HTR-8/SVneo (cell line): ENCODE measurements around the gene LRP1B.
"Not testable (repeated sequence)": the region's sequence is repeated elsewhere in the genome, so short reads cannot be mapped to it uniquely, and the experiment has no call there.

Source experiments
- DNase-seq: peaks from one replicate; pipeline ENCODE4 v3.0.0; 2011; ENCODE audit warnings: low spot score, mixed read lengths; ENCODE audit not compliant: insufficient read length
- FAIRE-seq: peaks from 2 replicates; lab custom pipeline; 2011; peaks lifted over from hg19 to GRCh38; lab: Jason Lieb, UNC

Gene LRP1B

DNA sequence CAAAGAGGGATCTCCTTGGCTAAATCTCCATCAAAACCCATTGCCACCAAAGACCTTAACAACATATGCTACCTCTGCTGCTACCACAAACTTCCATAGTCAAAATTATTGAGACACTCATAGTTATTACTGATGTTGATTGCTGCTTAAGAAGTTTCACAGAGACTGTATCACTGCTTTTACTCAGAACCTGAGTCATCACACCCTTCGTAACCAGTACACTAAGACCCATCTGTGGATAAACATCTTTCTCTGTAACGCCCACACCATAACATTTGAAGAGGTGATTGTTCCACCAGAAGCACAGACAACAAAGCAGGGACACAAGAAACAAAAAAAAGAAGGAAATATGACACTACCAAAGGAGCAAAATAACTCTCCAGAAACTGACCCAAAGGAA lies 1563.1 kb downstream of the LRP1B start:
- no peak for DNase-seq
- FAIRE-seq = no peak

DNA sequence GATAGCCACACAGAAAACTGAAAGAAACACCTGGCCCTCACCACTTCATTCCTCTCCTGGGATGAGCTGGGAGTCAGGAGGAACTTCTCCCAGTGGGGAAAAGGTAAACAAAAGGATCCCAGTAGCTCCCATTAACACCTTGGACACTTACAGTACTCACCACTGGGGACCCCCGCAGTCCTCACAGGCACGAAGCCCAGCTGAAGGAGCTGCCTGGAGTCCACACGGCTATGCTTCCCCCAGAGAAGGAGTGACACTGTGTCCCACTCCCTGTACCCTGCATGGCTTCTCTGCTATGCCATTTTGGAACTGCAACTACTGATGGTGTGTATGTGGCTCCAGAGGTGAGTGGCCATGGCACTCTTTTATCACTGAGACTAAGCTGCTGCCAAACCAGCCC lies 1565.1 kb downstream of the LRP1B start:
- FAIRE-seq (no peak), DNase-seq (no peak)

DNA sequence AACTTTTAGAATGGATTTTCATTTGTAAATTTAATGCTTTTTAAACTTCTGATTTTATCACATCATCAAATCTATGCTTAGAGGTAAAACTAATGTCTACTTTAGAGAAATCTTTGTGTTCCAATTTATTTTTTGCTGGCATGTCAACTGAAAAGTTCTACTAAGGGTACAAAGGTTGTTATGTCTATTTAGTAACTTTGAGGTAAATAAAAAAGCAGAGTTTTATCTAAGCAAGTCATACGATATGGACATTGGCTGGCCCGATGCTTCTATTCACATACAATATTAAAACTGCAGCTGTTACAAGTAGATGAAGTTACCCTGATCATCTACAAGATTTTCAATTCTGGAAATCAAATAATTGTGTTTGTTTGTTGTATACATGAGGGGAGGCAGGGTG lies 1575.1 kb downstream of the LRP1B start:
- no peak for FAIRE-seq

DNA sequence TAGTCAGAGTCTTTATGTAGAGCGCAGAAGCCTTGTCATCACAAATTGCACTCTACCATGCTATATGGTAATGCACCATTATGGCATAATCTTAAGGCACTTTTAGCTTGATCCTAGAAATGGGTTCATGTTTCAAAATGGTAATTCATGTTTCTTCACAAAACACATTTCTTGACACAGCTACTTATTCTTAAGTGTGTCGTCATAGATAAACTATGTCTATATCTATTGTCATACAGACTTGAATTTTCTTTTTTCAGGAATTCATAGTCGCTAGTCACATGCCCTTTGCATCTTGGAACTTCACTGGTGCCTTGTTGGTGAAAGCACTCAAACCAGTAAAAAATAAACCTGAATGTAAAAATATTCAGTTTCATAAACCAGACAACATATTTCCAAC lies 1578.2 kb downstream of the LRP1B start:
- no peak for FAIRE-seq
- DNase-seq = no peak

More for the DNA sequence above, 1575.1 kb downstream of the LRP1B start:
- DNase-seq = no peak

DNA sequence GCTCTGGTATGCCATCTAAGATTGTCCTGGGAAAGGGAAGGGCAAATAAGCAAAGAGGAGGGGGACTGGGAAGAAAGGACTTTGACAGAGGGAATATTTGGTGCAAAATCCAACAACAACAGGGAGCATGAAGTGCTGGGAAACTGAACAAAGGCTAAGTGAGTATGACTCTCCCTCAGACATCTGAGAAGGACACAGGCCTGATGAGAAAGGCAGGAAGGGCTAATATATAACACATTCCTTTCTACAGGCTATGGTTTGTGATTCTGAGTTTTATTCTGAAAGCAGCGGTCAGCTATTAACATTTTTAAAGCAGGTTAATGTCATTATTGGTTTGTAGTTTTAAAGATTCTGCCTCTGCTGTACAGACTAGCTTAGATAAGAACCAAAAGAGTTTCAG lies 1579.5 kb downstream of the LRP1B start:
- no peak for DNase-seq
- no peak for FAIRE-seq

DNA sequence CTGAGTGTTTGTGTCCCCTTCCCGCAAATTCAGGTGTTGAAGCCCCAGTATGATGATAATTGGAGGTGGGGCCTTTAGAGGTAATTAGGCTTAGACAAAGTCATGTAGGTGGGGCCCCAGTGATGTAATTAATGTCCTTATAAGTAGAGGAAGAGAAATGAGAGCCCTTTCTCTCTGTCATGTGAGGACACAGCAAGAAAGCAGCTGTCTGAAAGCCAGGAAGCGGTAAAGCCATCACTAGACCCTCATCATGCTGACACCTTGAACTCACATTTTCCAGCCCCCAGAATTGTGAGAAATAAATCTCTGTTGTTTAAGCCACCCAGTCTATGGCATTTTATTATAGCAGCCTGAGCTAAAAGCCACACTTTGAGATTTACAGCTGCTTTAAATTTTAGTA lies 1580.0 kb downstream of the LRP1B start:
- DNase-seq (no peak), FAIRE-seq (no peak)

DNA sequence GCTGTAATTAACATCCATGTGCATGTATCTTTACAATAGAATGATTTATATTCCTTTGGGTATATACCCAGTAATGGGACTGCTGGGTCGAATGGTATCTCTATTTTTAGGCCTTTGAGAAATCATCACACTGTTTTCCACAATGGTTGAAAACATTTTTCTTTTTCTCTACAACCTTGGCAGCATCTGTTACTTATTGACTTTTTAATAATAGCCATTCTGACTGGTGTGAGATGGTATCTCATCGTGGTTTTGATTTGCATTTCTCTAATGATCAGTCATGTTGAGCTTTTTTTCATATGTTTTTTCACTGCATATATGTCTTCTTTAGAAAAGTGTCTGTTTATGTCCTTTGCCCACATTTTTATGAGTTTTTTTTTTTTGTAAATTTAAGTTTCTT lies 1586.0 kb downstream of the LRP1B start:
- not testable (repeated sequence) for DNase-seq, FAIRE-seq

DNA sequence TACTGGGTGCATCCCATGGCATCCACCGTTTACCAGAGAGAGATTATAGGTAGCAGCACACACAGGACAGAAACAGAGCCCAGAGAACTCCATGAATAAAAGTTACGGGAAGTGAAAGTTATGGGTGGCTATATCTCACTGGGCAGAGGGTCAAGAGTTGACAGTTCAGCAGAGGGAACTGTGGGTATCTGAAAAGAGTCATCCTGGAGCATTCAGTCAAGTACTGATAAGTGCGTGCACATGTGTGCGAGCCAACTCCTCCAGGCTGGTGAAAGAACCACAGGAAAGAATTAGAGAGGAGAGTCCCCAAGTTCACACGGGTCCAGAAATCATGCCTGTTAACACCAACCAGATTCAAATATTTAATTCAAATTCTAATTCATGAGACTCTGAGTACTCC lies 1588.2 kb downstream of the LRP1B start:
- FAIRE-seq (no peak), DNase-seq (no peak)

DNA sequence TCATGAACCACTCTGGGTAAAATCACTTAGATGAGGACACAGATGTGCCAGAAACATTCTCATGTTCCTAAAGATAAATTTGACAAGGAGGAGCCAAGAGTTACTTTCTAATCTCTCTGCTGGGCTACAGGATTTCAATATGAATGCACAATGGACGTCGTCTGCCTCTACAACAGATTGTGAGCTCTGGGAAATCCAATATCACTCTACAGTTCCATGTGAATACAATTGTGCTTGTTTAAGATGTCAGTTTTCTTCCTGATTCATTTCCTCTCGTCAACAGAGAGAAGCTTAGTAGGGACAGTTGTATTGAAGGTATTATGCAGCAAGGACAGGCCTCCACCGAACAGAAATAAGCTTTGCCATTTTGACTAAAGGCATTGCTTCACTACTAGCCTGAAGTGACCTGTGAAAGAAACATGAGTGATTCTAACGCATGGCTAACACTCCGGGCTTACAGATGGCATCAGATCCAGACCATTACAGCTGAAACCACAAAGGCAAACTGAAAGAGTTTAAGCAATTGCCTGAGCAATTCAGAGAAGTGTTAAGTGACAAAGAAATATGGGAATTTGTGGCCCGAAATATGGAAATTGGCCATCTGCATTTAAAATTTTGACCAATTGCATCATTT lies 1591.5 kb downstream of the LRP1B start:
- no peak for DNase-seq
- FAIRE-seq = no peak

DNA sequence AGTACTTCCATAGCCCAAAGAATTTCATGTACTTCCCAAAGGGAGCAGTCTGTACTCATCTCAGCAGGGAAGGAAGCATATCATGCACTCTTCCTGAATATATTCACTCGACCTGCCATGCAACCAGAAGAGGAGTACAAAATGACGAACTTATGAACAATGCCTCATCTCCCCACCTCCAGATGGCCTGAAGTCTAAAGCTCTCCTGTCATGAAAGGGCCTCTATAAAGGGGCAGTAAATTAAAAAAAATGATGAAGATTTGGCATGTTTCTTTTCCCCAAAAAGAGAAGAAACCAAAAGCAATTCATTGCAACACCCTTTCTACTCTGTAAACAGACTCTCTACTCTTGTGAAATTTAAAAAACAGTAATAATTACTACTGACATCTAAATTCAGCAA lies 1601.1 kb downstream of the LRP1B start:
- no peak for DNase-seq
- FAIRE-seq = no peak

DNA sequence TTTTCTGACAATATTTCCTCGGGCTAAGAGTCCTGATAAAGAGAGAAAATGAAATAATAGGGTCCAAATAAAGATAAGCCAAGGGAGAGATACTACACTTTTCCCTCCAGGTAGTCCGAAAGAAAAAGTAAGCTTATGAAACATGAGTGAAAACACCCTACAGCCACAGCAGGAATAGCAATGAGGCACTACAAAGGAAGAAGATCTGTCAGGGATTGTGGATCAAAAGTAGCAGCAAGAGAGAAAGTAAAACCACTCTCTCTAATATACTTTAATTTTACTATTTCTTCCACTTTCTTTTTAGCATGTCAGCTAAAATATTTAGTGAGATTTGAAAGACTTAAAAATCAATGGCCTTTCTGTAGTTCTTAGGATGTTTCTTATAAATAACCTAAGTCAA lies 1601.8 kb downstream of the LRP1B start:
- DNase-seq = no peak
- FAIRE-seq = no peak

DNA sequence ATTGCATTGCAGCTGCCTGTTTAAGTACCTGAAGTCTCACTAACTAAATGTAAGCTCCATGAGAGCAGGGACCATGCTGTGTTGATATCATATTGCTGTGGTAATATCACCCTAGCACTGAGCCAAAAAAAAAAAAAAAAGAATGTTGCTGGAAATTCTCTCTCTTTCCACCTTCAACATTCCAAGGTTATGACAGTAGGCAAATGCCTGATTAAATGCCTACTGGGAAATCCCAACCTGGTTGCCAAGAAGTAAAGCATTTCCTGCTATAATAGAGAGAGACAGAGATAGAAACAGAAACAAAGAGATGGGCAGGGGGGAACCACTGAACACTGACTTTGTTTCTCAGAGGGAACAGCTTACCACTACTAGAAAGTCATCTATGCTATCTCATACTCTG lies 1604.2 kb downstream of the LRP1B start:
- FAIRE-seq (no peak), DNase-seq (no peak)

DNA sequence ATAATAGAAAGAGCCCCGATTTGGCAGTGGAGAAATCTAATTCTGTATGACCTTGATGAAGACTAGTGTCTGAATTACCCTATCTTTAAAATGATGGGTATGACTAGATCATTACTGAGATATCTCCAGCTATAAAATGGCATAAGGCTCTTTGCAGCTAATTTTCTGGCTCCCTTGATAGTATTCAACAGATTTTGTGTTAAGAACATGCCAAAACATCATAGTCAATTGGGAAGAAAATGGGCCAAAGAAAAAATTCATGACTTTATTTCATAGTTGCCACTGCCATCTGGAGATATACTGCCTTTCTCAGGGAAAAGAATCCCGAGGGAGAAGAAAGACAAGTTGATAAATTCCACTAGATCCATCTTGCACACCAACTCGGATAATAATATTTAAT lies 1618.7 kb downstream of the LRP1B start:
- DNase-seq (no peak), FAIRE-seq (no peak)

DNA sequence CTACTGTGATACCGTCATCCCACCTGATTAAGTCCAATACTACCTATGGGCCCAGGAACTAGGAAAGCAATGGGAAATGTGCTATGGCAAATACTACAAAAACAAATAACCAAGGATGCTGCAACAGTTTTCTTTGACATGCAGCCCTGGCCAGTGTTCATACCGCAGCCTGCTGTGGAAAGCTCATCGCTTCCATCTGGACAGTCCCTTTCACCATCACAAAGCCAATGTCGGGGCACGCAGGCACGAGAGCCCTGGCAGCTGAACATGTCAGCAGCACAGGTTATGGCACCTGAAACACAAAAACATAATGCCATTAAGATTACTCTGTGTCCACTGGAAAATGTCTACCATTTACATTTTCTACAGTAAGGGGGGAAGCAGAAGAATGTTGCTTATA lies 1621.1 kb downstream of the LRP1B start:
- DNase-seq = no peak

DNA sequence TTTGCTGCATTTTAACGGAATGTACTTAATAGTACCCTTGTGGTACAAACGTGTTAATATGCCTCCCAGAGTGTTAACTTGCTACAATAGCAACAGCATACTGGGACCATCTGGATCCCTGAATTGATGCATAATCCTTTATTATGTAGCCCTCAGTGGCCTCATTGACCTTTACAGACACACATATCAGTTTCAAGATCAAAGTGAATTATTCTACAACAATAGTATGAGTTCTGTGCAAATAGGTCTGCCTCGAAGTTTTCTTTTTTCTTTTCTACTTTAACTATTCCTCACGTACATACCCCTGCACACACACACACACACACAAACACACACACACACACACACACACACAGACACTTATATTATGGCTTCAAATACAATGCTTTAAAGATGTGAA lies 1622.1 kb downstream of the LRP1B start:
- FAIRE-seq (no peak), DNase-seq (no peak)

More for the DNA sequence above, 1621.1 kb downstream of the LRP1B start:
- no peak for FAIRE-seq

DNA sequence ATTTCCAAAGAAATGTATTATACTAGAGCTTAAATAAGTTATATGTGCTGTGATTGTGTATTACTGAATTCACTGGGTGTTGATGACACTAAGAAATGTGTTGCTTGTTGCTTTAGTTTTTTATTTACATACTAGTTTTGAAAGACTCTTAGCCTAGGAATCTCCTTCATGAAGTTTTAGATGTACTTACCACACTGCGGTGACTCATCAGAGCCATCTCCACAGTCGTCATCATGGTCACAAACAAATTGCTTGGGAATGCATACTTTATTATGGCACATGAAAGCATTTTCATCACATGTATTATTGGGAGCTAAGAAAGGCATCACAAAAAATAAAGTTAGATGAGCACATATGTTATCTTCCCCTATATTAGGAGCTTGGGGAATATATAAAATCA lies 1624.2 kb downstream of the LRP1B start:
- no peak for FAIRE-seq
- DNase-seq = peak; percentile 10

DNA sequence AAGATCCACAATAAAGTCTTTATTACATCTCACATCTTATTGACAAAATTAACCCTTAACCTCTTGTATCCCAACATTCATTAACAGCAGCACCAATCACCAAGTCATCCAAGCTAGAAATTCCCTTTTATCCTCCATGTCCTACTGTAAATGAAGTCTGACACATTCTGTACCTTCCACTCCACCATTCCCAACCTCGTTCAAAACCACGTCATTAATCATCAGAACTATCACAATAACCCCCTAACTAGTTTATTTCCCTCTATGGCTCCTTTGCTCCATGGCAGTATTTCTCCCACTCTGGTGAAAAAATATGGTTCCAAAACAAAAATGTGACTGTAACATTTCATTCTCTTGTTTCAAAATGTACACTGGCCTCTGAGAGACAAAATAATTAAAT lies 1626.2 kb downstream of the LRP1B start:
- no peak for FAIRE-seq
- DNase-seq = no peak

DNA sequence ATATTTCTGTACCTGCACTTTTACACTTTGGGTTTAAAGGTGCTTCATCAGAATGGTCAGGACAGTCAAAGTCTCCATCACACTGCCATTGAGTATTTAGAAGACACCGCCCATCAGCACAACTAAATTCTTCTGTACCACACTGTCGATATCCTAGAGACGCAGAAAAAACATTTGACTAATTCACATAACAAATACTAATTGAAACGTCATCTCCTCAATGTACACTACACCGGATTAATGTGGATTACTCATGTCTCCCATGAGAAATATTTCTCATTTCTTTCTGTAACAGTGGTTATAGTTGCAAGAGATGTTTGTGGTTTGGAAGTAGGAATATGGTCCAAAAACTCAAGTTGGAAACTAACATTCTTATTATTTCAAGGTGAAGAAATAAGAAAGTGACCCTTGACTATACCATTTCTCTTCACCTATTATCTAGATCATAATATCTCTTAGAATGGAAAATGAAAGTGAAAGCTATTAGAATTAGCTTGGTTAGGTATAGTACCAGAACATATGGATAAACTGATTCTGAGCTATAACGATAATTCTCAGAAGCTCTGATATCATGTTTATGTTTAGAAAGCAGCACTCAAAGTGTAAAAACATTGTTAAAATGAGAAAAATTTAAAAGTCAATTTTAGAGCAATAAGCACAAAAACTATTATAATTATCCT lies 1627.7 kb downstream of the LRP1B start:
- FAIRE-seq (no peak), DNase-seq (no peak)

DNA sequence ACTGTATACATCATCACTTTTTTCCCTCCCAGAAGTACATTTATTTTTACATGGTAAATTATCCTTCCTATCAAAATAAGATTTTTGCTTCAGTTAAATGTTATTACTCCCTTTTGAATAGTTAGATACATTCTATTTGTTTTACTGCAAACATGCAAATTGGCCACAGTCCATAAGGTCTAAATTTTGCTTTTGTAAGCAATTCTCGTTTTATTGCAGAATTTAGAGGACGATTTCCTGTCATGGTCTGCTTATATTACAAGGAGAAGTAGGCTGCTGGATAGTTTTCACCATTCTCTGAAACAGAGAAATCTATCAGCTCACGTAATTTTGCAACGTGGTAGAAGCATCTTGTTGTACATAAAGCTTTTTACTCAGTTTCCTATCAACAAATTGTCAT lies 1632.5 kb downstream of the LRP1B start:
- FAIRE-seq (no peak), DNase-seq (no peak)

DNA sequence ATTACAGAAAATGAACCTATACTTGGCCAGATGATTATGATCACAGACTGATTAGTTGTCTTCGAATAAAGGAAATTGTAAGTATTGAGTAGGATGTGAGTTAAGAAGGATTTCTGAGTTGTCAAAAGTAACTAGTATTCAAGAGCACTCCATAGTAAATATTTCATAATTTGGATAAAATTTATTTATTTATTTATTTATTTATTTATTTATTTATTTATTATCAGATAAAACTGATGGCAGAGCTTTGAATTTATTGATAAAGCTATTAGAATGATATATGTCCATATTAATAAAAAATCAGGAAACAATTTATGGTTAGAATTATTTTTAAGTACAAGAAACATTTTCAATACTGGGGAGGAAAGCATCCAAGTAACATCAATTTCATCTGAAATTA lies 1634.1 kb downstream of the LRP1B start:
- FAIRE-seq (no peak), DNase-seq (no peak)

DNA sequence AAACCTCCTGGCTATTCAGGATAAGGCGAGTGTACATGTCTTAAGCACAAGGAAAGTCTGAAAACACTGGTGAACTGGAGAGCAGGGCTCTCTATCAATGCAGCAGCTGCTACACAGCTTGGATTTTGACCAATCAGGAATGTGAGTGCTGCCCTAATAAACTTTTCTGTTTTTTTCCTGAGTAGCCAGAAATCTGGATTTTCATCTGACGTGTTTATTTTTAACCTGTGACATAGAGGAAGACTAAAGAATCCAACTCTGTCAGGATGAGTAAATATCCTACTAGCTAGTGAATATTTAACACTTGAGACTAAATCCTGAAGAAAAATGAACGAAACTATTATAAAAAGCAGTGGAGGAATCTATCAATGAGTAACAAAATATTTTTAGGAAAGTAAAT lies 1638.9 kb downstream of the LRP1B start:
- FAIRE-seq (no peak), DNase-seq (no peak)

DNA sequence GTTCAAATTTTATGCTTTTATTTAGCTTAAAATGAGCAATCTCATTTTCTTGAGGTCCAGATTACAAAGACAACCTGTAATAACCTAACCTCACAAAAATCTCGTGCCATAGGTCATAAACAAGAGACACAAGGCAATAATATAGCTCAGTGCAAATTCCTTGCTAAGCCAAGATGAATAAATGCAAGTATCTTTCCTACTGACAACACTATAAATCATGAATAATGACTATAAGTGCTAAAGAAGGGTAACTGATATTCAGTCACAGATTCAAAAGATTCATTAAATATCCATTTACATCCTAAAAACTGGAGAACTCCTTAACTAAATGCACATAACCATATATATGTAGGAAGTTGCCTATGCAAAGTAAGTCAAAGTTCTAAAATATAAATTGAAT lies 1641.6 kb downstream of the LRP1B start:
- DNase-seq = no peak
- no peak for FAIRE-seq
